HG03108 (cell line): ENCODE measurements around the gene YTHDF2.

ENCODE experiments used
- ATAC-seq: cut with Tn5 transposase; IDR thresholded peaks from one replicate; pipeline ENCODE4 v1.9.1; 2021; ENCODE audit warnings: moderate library complexity; ENCODE audit not compliant: unreplicated experiment

The YTHDF2 gene

GRCh38 chr1:28796352-28797211 lies 59.8 kb downstream of the YTHDF2 start:
- no peak for ATAC-seq

- ATAC-seq: no peak
These were observed 63.6 kb downstream of the YTHDF2 start for GRCh38 chr1:28800324-28800723.

GRCh38 chr1:28801461-28801860 lies 64.7 kb downstream of the YTHDF2 start:
- ATAC-seq: no peak

- no peak for ATAC-seq
These were observed 66.3 kb downstream of the YTHDF2 start for GRCh38 chr1:28803051-28803450.

GRCh38 chr1:28803662-28804061 lies 66.9 kb downstream of the YTHDF2 start:
- no peak for ATAC-seq

DNA sequence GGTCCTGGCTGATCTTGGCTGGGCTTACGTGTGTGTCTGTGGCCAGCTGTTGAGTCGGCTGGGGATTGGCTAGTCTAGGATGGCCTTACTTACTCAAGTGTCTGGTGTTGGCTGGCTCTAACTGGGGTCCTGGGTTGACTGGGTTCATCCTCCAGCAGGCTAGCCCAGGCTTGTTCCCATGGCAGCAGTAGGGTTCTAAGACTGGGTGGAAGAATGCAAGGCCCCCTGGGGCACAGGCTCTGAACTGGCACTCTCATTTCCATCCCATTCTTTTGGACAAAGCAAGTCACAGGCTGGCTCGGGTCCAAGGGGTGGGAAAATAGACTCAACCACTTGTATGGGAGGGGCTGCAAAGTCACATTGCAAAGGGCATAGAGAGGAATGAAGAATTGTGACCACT lies 67.3 kb downstream of the YTHDF2 start:
- no peak for ATAC-seq

GRCh38 chr1:28807046-28807445 lies 70.3 kb downstream of the YTHDF2 start:
- ATAC-seq: no peak

DNA sequence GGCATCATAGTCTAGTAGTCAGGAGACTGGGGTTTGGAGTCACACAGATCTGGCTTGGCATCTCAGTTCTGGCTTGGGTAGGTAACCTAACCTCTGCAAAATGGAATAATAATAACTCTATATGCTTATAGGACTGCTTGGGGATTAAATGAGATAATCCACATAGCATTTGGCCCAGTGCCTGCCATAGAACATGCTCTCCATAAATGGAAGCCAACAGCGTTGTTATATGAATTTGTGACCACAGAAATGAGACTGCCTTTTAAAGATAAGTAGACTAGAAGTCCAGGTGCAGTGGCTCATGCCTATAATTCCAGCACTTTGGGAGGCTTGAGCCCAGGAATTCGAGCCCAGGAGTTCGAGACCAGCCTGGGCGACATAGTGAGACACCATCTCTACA lies 71.2 kb downstream of the YTHDF2 start:
- no peak for ATAC-seq

GRCh38 chr1:28811369-28811765 lies 74.6 kb downstream of the YTHDF2 start:
- no peak for ATAC-seq

DNA sequence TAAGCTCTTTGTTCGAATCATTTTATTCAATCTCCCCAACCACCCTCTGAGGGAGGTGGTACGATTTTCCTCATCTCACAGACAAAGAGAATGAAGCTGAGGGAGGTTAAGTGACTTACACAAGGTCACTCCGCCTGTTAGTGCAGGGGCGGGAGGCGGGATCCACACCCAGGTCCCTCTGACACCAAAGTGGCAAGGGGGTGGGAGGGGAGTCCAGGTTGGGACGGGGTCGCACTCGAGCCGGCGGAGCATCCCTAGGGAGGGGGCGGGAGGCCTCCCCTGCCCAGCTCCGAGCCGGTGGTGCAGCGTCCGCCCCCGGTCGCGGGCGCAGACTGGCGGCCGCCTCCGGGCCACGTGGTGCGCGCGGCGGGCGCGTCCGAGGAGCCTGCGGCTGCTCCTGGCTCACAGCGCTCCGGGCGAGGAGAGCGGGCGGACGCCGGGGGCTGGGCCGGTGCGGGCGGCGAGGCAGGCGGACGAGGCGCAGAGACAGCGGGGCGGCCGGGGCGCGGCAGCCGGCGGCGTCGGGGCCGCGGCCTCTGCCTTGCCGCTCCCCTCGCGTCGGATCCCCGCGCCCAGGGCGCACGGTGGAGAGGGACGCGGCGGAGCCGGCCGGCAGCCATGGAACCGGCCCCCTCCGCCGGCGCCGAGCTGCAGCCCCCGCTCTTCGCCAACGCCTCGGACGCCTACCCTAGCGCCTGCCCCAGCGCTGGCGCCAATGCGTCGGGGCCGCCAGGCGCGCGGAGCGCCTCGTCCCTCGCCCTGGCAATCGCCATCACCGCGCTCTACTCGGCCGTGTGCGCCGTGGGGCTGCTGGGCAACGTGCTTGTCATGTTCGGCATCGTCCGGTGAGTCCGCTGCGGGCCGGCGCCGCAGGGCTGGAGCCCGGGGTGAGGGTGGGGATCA lies 75.3 kb downstream of the YTHDF2 start, which contains the start of gene OPRD1:
OPRD1 (plus strand) TSS at position 405 of the 903 bp plus-strand sequence; CDS start at position 619, 214 bp downstream.
- ATAC-seq: no peak

- ATAC-seq: no peak
These were observed 76.1 kb downstream of the YTHDF2 start for GRCh38 chr1:28812669-28813468.

DNA sequence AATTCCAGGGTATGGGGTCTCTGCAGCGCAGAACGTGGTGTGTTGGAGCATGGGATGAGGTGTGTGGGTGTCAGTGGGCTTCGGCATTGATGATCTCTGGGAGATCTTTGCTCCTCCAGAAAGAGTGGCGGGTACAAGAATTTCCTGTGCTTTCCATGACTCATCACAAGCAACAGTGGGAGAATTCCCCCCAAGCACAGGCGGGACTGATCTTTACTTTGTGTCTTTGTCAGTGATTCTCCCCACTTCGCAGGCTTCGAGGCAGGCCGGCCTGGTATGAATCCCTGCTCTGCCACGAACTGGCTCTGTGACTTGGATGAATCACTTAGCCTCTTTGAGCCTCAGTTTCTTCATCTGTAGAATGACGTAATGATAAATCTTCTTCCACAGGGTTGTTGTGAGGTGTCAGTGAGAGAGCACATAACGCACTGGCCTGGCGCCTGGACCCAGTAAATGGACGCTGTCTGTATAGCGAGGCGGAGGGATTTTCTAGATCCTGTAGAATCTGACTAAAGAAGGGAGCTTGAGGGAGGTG lies 77.3 kb downstream of the YTHDF2 start:
- no peak for ATAC-seq

GRCh38 chr1:28815533-28816185 lies 78.9 kb downstream of the YTHDF2 start:
- no peak for ATAC-seq

- ATAC-seq: no peak
These were observed 80.4 kb downstream of the YTHDF2 start for GRCh38 chr1:28817133-28817532.

DNA sequence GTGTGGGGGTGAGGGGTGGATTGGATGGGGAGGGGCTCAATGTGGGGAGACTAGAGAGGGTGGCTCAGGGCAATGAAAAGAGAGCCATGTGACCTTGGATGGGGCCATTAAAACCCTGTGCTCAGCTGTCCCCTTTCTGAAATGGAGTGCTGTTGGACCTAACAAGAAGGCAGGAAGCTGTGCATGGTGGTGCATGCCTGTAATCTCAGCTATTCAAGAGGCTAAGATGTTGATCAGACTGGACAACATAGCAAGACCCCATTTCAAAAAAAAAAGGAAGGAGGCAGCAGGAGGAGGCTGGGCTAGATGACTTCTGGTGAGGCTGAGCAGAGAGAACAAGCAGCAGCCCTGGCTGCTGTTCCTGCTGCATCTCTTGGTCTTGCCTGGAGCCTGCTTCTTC lies 82.3 kb downstream of the YTHDF2 start:
- ATAC-seq: no peak
